IMR-90 (cell line): ENCODE measurements around the gene FGF9. TPM values are rescaled to one million over a fixed set of nuclear protein-coding genes. Genes with fewer than 3 reads are reported as not detected.

ENCODE experiments used
- ATAC-seq: fragments of 200-7000 bp; cut with Tn5 transposase; 2 replicates; pipeline ENCODE4 v1.9.1; 2020; ENCODE audit warnings: low read depth, mild to moderate bottlenecking, moderate library complexity
- BruUV-seq: library from RNA; stranded (reverse); fragments of 400-500 nt; replicated peaks from 2 replicates; lab custom pipeline; 2021; lab: Mats Ljungman, UMichigan
- CTCF ChIA-PET: fragments of 300-600 bp; formaldehyde crosslinking; extraction: SDS; loops from one replicate; lab custom pipeline; 2021; ENCODE audit warnings: antibody characterized with exemption; lab: Yijun Ruan, JAX
- POLR2A ChIA-PET: fragments of 300-600 bp; sonication (Branson Sonifier 250); formaldehyde crosslinking; loops from one replicate; lab custom pipeline; 2022; ENCODE audit warnings: antibody characterized with exemption; ENCODE audit not compliant: unreplicated experiment; lab: Charles Lee
- DNase-seq: peaks from one replicate; pipeline ENCODE4 v3.0.0; 2013
- H2AFZ ChIP-seq: replicated peaks from 2 replicates; pipeline ENCODE3; 2013; ENCODE audit warnings: low read length, mild to moderate bottlenecking; ENCODE audit not compliant: poor library complexity
- H2AK5ac ChIP-seq: 2 replicates; pipeline ENCODE4 v1.6.1; 2013; ENCODE audit warnings: low read depth, low read length, inconsistent platforms
- H2AK9ac ChIP-seq: replicated peaks from 2 replicates; pipeline ENCODE3; 2013; ENCODE audit warnings: mild to moderate bottlenecking, low read depth, low read length, moderate library complexity; ENCODE audit not compliant: poor library complexity
- H2BK120ac ChIP-seq: 2 replicates; pipeline ENCODE4 v1.6.1; 2013; ENCODE audit warnings: low read depth, low read length, inconsistent platforms
- H2BK15ac ChIP-seq: 3 replicates; pipeline ENCODE4 v1.6.1; 2013; ENCODE audit warnings: low read depth, low read length, inconsistent platforms
- H2BK20ac ChIP-seq: 2 replicates; pipeline ENCODE4 v1.6.1; 2013; ENCODE audit warnings: low read depth, mild to moderate bottlenecking, inconsistent platforms, low read length, moderate library complexity
- H2BK5ac ChIP-seq: 2 replicates; pipeline ENCODE4 v1.6.1; 2013; ENCODE audit warnings: mild to moderate bottlenecking, low read depth, low read length, inconsistent platforms; ENCODE audit not compliant: poor library complexity, severe bottlenecking
- H3K14ac ChIP-seq: replicated peaks from 2 replicates; pipeline ENCODE4 v1.6.1; 2013; ENCODE audit warnings: low read depth, low read length, inconsistent platforms
- H3K18ac ChIP-seq: 2 replicates; pipeline ENCODE4 v1.6.1; 2013; ENCODE audit warnings: low read depth, low read length, control low read depth
- H3K23ac ChIP-seq: 2 replicates; pipeline ENCODE4 v1.6.1; 2013; ENCODE audit warnings: low read depth, low read length, inconsistent platforms
- H3K27ac ChIP-seq: 2 replicates; pipeline ENCODE4 v1.5.1; 2013; ENCODE audit warnings: mild to moderate bottlenecking, control low read depth, low read length; ENCODE audit not compliant: insufficient read depth
- H3K27me3 ChIP-seq: 2 replicates; pipeline ENCODE4 v1.6.1; 2013; ENCODE audit warnings: low read length; ENCODE audit not compliant: control insufficient read depth, insufficient read depth
- H3K36me3 ChIP-seq: 2 replicates; pipeline ENCODE4 v1.6.1; 2013; ENCODE audit warnings: low read length, mixed read lengths; ENCODE audit not compliant: control insufficient read depth, insufficient read depth
- H3K4ac ChIP-seq: 2 replicates; pipeline ENCODE4 v1.6.1; 2013; ENCODE audit warnings: low read depth, low read length, inconsistent platforms
- H3K4me1 ChIP-seq: 2 replicates; pipeline ENCODE4 v1.6.1; 2013; ENCODE audit warnings: low read length, mixed read lengths; ENCODE audit not compliant: control insufficient read depth, insufficient read depth
- H3K4me2 ChIP-seq: 2 replicates; pipeline ENCODE4 v1.6.1; 2013; ENCODE audit warnings: low read depth, mild to moderate bottlenecking, control low read depth, low read length, moderate library complexity
- H3K4me3 ChIP-seq: 2 replicates; pipeline ENCODE4 v1.5.1; 2013; ENCODE audit warnings: low read depth, mild to moderate bottlenecking, control low read depth, low read length, moderate library complexity; ENCODE audit not compliant: insufficient read depth
- H3K56ac ChIP-seq: 2 replicates; pipeline ENCODE4 v1.6.1; 2013; ENCODE audit warnings: low read length, inconsistent platforms; ENCODE audit not compliant: insufficient read depth; ENCODE audit errors: extremely low read depth
- H3K79me1 ChIP-seq, 2 experiments: 2 replicates each; pipeline ENCODE4 v1.6.1; 2013; ENCODE audit warnings: low read length in 2 of 2, inconsistent platforms in 1 of 2, low read depth in 1 of 2
- H3K9ac ChIP-seq: 2 replicates; pipeline ENCODE4 v1.6.1; 2013; ENCODE audit warnings: low read depth, low read length, control low read depth
- H3K9me1 ChIP-seq: 2 replicates; pipeline ENCODE4 v1.6.1; 2013; ENCODE audit warnings: low read length, inconsistent platforms; ENCODE audit not compliant: insufficient read depth
- H3K9me3 ChIP-seq: 2 replicates; pipeline ENCODE4 v1.6.1; 2013; ENCODE audit warnings: low read length; ENCODE audit not compliant: control insufficient read depth, insufficient read depth
- H4K20me1 ChIP-seq: 2 replicates; pipeline ENCODE4 v1.6.1; 2013; ENCODE audit warnings: low read length, inconsistent platforms; ENCODE audit not compliant: insufficient read depth
- H4K5ac ChIP-seq: 2 replicates; pipeline ENCODE4 v1.6.1; 2013; ENCODE audit warnings: mild to moderate bottlenecking, low read depth, low read length, control low read depth
- H4K8ac ChIP-seq, 2 experiments: 2 replicates each; pipeline ENCODE4 v1.6.1; 2013; ENCODE audit warnings: low read depth in 2 of 2, low read length in 2 of 2, control low read depth in 1 of 2, inconsistent platforms in 1 of 2
- H4K91ac ChIP-seq: 2 replicates; pipeline ENCODE4 v1.6.1; 2013; ENCODE audit warnings: low read depth, low read length, inconsistent platforms; ENCODE audit not compliant: insufficient read depth
- BHLHE40 ChIP-seq: fragments of 150-350 bp; IDR thresholded peaks from 2 replicates; pipeline ENCODE4 v1.6.1; 2016; ENCODE audit warnings: mild to moderate bottlenecking, low read depth, low read length
- CEBPB ChIP-seq: IDR thresholded peaks from 2 replicates; pipeline ENCODE4 v1.6.1; 2012; ENCODE audit warnings: low read depth, low read length, improper control_type of control experiment
- CHD1 ChIP-seq: IDR thresholded peaks from 2 replicates; pipeline ENCODE4 v1.6.1; 2012; ENCODE audit warnings: low read depth, low read length, improper control_type of control experiment
- FOS ChIP-seq: fragments of 150-350 bp; IDR thresholded peaks from 2 replicates; pipeline ENCODE4 v1.6.1; 2016; ENCODE audit warnings: low read depth, low read length
- MXI1 ChIP-seq: IDR thresholded peaks from 2 replicates; pipeline ENCODE4 v1.6.1; 2012; ENCODE audit warnings: low read depth, mild to moderate bottlenecking, low read length, moderate library complexity, borderline replicate concordance
- NFE2L2 ChIP-seq: fragments of 150-350 bp; IDR thresholded peaks from 2 replicates; pipeline ENCODE4 v1.6.1; 2016; ENCODE audit warnings: low read depth, mild to moderate bottlenecking, low read length
- RAD21 ChIP-seq: IDR thresholded peaks from 2 replicates; pipeline ENCODE4 v1.6.1; 2012; ENCODE audit warnings: low read length, improper control_type of control experiment
- RFX5 ChIP-seq: IDR thresholded peaks from 2 replicates; pipeline ENCODE4 v1.8.0; 2012; ENCODE audit warnings: low read depth, mild to moderate bottlenecking, low read length, moderate library complexity
- SMC3 ChIP-seq: fragments of 150-350 bp; IDR thresholded peaks from 2 replicates; pipeline ENCODE4 v1.6.1; 2016; ENCODE audit warnings: low read depth, mild to moderate bottlenecking, antibody characterized with exemption, low read length, moderate library complexity
- USF2 ChIP-seq: fragments of 150-350 bp; IDR thresholded peaks from 2 replicates; pipeline ENCODE4 v1.6.1; 2017; ENCODE audit warnings: mild to moderate bottlenecking, antibody characterized with exemption, low read length, low read depth
- WGBS, 2 experiments: methylation state at CpG; one replicate each; pipeline versions ENCODE4 v1.1.5 to v1.1.7; 2013; ENCODE audit warnings: missing lambda C conversion rate in 2 of 2; ENCODE audit not compliant: insufficient read length in 1 of 2; ENCODE audit errors: extremely low coverage in 2 of 2; 5-methylcytosine and 5-hydroxymethylcytosine counted together
- dilution Hi-C: fragments of 300-500 bp; cut with HindIII; formaldehyde crosslinking; loops from one replicate; pipeline ENCODE4 v1.14.3; 2018; ENCODE audit warnings: low sequenced_read_pairs; ENCODE audit not compliant: unreplicated experiment
- in situ Hi-C: fragments of 300-500 bp; cut with MboI; formaldehyde crosslinking; loops from 3 replicates; pipeline ENCODE4 v1.14.3; 2019; ENCODE audit warnings: low sequenced_read_pairs, inconsistent platforms, mixed read lengths
- intact Hi-C: fragments of 100-400 bp; cut with micrococcal nuclease; formaldehyde crosslinking; loops from 2 replicates; pipeline ENCODE4 v1.10.0; 2022
- polyA plus RNA-seq, 3 experiments: library from polyadenylated mRNA; depleted of rRNA; stranded (reverse); fragments of >200 nt; gene quantifications; 2 replicates each; pipeline ENCODE4 v1.2.3, GENCODE V29; 2012; ENCODE audit warnings: low replicate concordance in 1 of 3
- total RNA-seq: library from RNA; depleted of rRNA; stranded (reverse); fragments of >200 nt; gene quantifications from 2 replicates; pipeline ENCODE4 v1.2.3, GENCODE V29; 2012
- TF ChIP-seq, protein P1 (sequence below): conservative IDR thresholded peaks from 2 replicates; pipeline ENCODE4 v1.5.1; 2012; ENCODE audit warnings: mild to moderate bottlenecking, low read depth, low read length, improper control_type of control experiment

Gene FGF9
- total and polyA plus RNA-seq, 2 of the 4 experiments (the other 2 are of a cell fraction): under 0.01 to 0.05 TPM

DNA sequence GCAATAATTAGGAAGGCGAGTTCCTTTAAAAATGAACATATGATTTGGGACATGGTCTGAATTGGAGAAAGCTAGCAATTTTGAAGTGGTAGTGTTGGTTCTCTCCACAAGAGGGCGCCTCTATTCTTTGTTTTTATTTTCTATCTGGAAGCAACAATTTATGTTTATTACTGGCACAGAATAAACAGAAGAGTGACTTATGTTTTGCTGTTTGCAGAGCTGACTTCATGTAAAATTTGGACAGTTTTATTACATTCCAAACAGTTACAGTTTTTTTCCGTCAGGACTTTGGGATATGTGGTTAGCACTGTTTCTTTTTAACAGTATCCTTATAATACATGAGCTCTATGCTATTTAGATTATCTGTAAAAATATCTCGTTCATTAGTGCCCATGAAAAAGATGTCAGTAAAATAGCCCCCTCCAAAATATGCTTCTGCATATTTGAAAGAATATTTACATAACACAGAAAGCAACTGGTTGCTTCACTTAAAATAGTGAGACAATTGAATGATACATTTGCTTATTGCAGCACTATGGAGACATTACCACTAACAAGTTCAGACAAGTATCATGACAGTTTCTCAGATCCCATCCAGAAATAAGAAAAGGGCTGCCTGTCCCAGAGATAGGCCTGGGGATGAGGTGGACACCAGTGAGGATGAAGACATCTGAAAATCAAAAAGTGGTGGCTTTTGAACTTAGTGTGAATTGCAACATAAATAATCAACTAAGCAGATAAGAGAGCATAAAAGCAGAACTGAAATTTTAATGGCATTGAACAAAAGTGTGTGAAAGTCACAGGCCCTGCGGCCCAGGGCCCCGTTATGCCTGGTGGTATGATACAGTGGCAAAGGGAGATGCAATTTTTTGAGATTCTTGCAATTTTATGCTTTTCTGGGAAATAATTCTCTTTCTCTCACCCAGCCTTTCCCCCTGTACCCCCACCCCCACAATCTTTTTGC, 32.3 kb upstream of the FGF9 start (continued):
- TF ChIP-seq USF2 (no peak), BHLHE40 (no peak)

DNA sequence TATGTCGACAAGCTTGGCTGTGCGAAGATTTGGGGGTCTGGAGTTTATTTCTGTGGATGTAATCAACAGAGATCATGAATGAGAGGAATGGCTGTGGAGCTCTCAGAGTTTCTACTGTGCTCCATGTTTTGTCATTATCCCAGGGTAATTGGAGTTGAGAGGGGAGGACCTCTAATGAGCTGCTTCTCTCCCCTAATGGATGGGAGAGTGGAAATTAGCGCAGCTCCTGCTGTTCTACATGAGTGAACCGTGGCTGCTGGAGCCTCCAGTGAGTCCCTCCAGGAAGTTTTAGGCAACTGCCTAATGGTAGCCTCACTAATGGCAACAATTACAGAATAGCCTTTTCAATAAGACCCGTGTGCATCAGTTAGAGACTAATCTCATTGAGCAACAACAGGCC, 31.3 kb upstream of the FGF9 start:
- 80% methylated on average over 2 of the region's 5 CpGs; no CpG with 5 or more reads in 1 of the 2 experiments for WGBS, 2 experiments
- no peaks in the 10 kb centered on the region for H3K79me1 ChIP-seq
- DNase-seq (no peak), ATAC-seq (no peak)
- H2AK9ac ChIP-seq: no peak overlapping the region
- no peaks in the 10 kb centered on the region for H4K20me1 ChIP-seq
- no peak overlapping the region for H3K4me2 ChIP-seq
- H2BK5ac ChIP-seq: no peak overlapping the region
- intact Hi-C loops: loop anchor here (5.0 kb wide), 2 partner anchors 33 to 548 kb away; partner anchors contain the start of gene FGF9
- H3K27me3 ChIP-seq: peaks cover 2% of the 10 kb centered on the region
- ChIA-PET POLR2A (no interaction called here), CTCF (interaction anchor here (1.1 kb wide), 1 partner anchor 612 kb away, joined by 3 read pairs; no protein-coding TSS in a partner anchor)
- no peak overlapping the region for H2BK120ac ChIP-seq
- no peak overlapping the region for H3K9ac ChIP-seq
- no peak overlapping the region for H2BK20ac ChIP-seq
- no peak overlapping the region for H3K56ac ChIP-seq
- H3K18ac ChIP-seq: no peak overlapping the region
- no peaks in the 10 kb centered on the region for H3K9me3 ChIP-seq
- H3K27ac ChIP-seq: no peak overlapping the region
- no peak overlapping the region; the same call in 1 of the 2 replicates for H4K5ac ChIP-seq
- H2AFZ ChIP-seq: no peak overlapping the region
- no peaks in the 10 kb centered on the region; the same call in 1 of the 2 replicates for H3K9me1 ChIP-seq
- H4K91ac ChIP-seq: no peak overlapping the region; the same call in 1 of the 2 replicates
- dilution Hi-C loops: no loop called here
- BruUV-seq: no TSS peak
- no peak overlapping the region for H2BK15ac ChIP-seq
- no peak overlapping the region for H4K8ac ChIP-seq
- no peak overlapping the region for H3K14ac ChIP-seq
- no peaks in the 10 kb centered on the region for H3K36me3 ChIP-seq
- in situ Hi-C loops: loop anchor here (25.0 kb wide), 3 partner anchors 1148 to 1673 kb away; no protein-coding TSS in a partner anchor
- no peak overlapping the region for H3K4ac ChIP-seq
- no peak overlapping the region for H2AK5ac ChIP-seq
- H3K23ac ChIP-seq: no peak overlapping the region
- no peak overlapping the region for H3K4me3 ChIP-seq
- H3K4me1 ChIP-seq: peaks cover 3% of the 10 kb centered on the region; the same call in 1 of the 2 replicates
- TF ChIP-seq FOS: no peak
- TF ChIP-seq SMC3: no peak
- no peak for TF ChIP-seq RFX5
- TF ChIP-seq NFE2L2: no peak
- no peak for TF ChIP-seq USF2
- TF ChIP-seq, protein P1, sequence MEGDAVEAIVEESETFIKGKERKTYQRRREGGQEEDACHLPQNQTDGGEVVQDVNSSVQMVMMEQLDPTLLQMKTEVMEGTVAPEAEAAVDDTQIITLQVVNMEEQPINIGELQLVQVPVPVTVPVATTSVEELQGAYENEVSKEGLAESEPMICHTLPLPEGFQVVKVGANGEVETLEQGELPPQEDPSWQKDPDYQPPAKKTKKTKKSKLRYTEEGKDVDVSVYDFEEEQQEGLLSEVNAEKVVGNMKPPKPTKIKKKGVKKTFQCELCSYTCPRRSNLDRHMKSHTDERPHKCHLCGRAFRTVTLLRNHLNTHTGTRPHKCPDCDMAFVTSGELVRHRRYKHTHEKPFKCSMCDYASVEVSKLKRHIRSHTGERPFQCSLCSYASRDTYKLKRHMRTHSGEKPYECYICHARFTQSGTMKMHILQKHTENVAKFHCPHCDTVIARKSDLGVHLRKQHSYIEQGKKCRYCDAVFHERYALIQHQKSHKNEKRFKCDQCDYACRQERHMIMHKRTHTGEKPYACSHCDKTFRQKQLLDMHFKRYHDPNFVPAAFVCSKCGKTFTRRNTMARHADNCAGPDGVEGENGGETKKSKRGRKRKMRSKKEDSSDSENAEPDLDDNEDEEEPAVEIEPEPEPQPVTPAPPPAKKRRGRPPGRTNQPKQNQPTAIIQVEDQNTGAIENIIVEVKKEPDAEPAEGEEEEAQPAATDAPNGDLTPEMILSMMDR: no peak
- no peak for TF ChIP-seq CHD1
- no peak for TF ChIP-seq MXI1
- no peak for TF ChIP-seq BHLHE40
- no peak for TF ChIP-seq CEBPB
- no peak for TF ChIP-seq RAD21
